ENCODE results near the gene DYNLL1. TPM values are rescaled to one million over a fixed set of nuclear protein-coding genes. Genes with fewer than 3 reads are reported as not detected.
A peak's percentile ranks its signal among the peaks of the same experiment; 100 is the strongest.
"Not testable (repeated sequence)": the region's sequence is repeated elsewhere in the genome, so short reads cannot be mapped to it uniquely, and the experiment has no call there.

DYNLL1 gene
- total RNA-seq, 1 donor from 2014 or later, result 335 TPM

- no peak for DNase-seq (ENCODE audit: low read depth, low spot score)
Observed at GRCh38 chr12:120514002-120514401, 18.1 kb downstream of the DYNLL1 start.

- no peak for DNase-seq (ENCODE audit: low read depth, low spot score)
Observed at GRCh38 chr12:120515496-120515895, 19.6 kb downstream of the DYNLL1 start.

GRCh38 chr12:120519324-120519723, 23.4 kb downstream of the DYNLL1 start:
- not testable (repeated sequence) for DNase-seq (ENCODE audit: low read depth, low spot score)

- no peak for DNase-seq (ENCODE audit: low read depth, low spot score)
Observed at GRCh38 chr12:120522568-120522967, 26.7 kb downstream of the DYNLL1 start.

- peak; percentile 63 for DNase-seq (ENCODE audit: low read depth, low spot score)
Observed at GRCh38 chr12:120528861-120529525, 33.1 kb downstream of the DYNLL1 start, which contains the start of gene COQ5. TSS of gene COQ5 (minus strand) at chr12:120529158. CDS start at chr12:120529141, 17 bp downstream.

- no peak for DNase-seq (ENCODE audit: low read depth, low spot score)
Observed at GRCh38 chr12:120529641-120530417, 33.9 kb downstream of the DYNLL1 start.

- not testable (repeated sequence) for DNase-seq (ENCODE audit: low read depth, low spot score)
Observed at GRCh38 chr12:120530418-120530761, 34.5 kb downstream of the DYNLL1 start.

- DNase-seq (ENCODE audit: low read depth, low spot score), result no peak
Observed at GRCh38 chr12:120532701-120533238, 36.9 kb downstream of the DYNLL1 start.

GRCh38 chr12:120534203-120534702, 38.3 kb downstream of the DYNLL1 start, which contains the start of gene RNF10:
TSS of gene RNF10 (plus strand) at chr12:120534356. CDS start at chr12:120534812, 456 bp downstream.
- peak; percentile 47 for DNase-seq (ENCODE audit: low read depth, low spot score)

- peak; percentile 37 for DNase-seq (ENCODE audit: low read depth, low spot score)
Observed at GRCh38 chr12:120534703-120535655, 39.1 kb downstream of the DYNLL1 start.

- DNase-seq (ENCODE audit: low read depth, low spot score), result no peak
Observed at GRCh38 chr12:120536064-120536791, 40.3 kb downstream of the DYNLL1 start.

- no peak for DNase-seq (ENCODE audit: low read depth, low spot score)
Observed at GRCh38 chr12:120537856-120538220, 41.9 kb downstream of the DYNLL1 start.

GRCh38 chr12:120538281-120539156, 42.6 kb downstream of the DYNLL1 start:
- peak; percentile 36 for DNase-seq (ENCODE audit: low read depth, low spot score)

GRCh38 chr12:120539303-120539702, 43.4 kb downstream of the DYNLL1 start:
- DNase-seq (ENCODE audit: low read depth, low spot score), result no peak

- peak; percentile 50 for DNase-seq (ENCODE audit: low read depth, low spot score)
Observed at GRCh38 chr12:120540445-120540844, 44.5 kb downstream of the DYNLL1 start.

- no peak for DNase-seq (ENCODE audit: low read depth, low spot score)
Observed at GRCh38 chr12:120542166-120542565, 46.3 kb downstream of the DYNLL1 start.

- DNase-seq (ENCODE audit: low read depth, low spot score), result no peak
Observed at GRCh38 chr12:120544691-120545090, 48.8 kb downstream of the DYNLL1 start.

GRCh38 chr12:120546050-120546386, 50.1 kb downstream of the DYNLL1 start:
- no peak for DNase-seq (ENCODE audit: low read depth, low spot score)

Measured in pulmonary artery endothelial cell (primary cell).